ENCODE results near the gene GRIP1.

DNA sequence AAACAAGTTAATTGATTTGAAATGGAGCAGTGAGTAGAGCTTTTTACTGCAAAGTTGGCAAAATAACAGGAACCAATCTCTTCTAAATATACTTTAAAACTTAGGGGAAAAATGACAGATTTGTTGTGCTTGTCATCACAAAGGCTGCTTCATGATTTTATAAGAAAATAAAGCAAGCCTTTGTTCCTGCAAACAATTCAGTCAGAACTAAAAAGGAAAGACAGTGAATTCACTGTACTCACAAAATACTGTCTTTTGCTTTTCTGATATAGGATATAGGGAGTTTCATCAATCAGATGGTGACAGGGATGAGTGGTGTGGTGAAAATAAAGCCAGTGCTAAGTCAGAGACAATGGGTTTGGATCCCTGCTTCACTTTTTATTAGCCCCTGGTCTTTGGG is 250.6 kb downstream of the GRIP1 start:
- TF ChIP-seq, protein P1, sequence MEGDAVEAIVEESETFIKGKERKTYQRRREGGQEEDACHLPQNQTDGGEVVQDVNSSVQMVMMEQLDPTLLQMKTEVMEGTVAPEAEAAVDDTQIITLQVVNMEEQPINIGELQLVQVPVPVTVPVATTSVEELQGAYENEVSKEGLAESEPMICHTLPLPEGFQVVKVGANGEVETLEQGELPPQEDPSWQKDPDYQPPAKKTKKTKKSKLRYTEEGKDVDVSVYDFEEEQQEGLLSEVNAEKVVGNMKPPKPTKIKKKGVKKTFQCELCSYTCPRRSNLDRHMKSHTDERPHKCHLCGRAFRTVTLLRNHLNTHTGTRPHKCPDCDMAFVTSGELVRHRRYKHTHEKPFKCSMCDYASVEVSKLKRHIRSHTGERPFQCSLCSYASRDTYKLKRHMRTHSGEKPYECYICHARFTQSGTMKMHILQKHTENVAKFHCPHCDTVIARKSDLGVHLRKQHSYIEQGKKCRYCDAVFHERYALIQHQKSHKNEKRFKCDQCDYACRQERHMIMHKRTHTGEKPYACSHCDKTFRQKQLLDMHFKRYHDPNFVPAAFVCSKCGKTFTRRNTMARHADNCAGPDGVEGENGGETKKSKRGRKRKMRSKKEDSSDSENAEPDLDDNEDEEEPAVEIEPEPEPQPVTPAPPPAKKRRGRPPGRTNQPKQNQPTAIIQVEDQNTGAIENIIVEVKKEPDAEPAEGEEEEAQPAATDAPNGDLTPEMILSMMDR (conservative IDR thresholded peaks at IDR 0.05 in 1 of 2, IDR thresholded peaks at IDR 0.05 in 1 of 2; ENCODE audit: low read depth in 1 of 2, low read length in 2 of 2): no peak
- TF ChIP-seq EZH2 (IDR thresholded peaks at IDR 0.05; ENCODE audit: low read length, missing control alignments): no peak
